Bronchial epithelial cell (primary cell): Measurements from ENCODE around the gene RGS19. TPM values are rescaled to one million over a fixed set of nuclear protein-coding genes. Genes with fewer than 3 reads are reported as not detected.

Source experiments
- DNase-seq: peaks from one replicate; pipeline ENCODE4 v3.0.0-alpha.2; 2010; ENCODE audit warnings: low read depth
- FAIRE-seq: peaks from 2 replicates; lab custom pipeline; 2011; peaks lifted over from hg19 to GRCh38; lab: Jason Lieb, UNC
- H3K27me3 ChIP-seq: 2 replicates; pipeline ENCODE4 v1.5.1; 2011; ENCODE audit warnings: low read length; ENCODE audit not compliant: control insufficient read depth, insufficient read depth
- H3K36me3 ChIP-seq: 2 replicates; pipeline ENCODE4 v1.5.1; 2011; ENCODE audit warnings: low read length; ENCODE audit not compliant: control insufficient read depth, insufficient read depth
- H3K4me3 ChIP-seq: 2 replicates; pipeline ENCODE4 v1.5.1; 2011; ENCODE audit warnings: mild to moderate bottlenecking, low read depth, low read length, control low read depth
- total RNA-seq: library from RNA; depleted of rRNA; stranded (reverse); fragments of >200 nt; gene quantifications from 2 replicates; pipeline ENCODE4 v1.2.1, GENCODE V29; 2014
- TF ChIP-seq, protein P1 (sequence below): IDR thresholded peaks from 2 replicates; pipeline ENCODE4 v1.5.1; 2011; ENCODE audit warnings: mild to moderate bottlenecking, moderate library complexity, low read length, control low read depth, inconsistent platforms; ENCODE audit not compliant: insufficient read depth, severe bottlenecking

Gene RGS19
- total RNA-seq, 1 donor from 2014 or later = 6.1 TPM

- Histone ChIP-seq H3K4me3 (no peak overlapping the region), H3K36me3 (peaks cover 47% of the 10 kb centered on the region), H3K27me3 (no peaks in the 10 kb centered on the region)
- DNase-seq (no peak), FAIRE-seq (no peak)
- TF ChIP-seq, protein P1, sequence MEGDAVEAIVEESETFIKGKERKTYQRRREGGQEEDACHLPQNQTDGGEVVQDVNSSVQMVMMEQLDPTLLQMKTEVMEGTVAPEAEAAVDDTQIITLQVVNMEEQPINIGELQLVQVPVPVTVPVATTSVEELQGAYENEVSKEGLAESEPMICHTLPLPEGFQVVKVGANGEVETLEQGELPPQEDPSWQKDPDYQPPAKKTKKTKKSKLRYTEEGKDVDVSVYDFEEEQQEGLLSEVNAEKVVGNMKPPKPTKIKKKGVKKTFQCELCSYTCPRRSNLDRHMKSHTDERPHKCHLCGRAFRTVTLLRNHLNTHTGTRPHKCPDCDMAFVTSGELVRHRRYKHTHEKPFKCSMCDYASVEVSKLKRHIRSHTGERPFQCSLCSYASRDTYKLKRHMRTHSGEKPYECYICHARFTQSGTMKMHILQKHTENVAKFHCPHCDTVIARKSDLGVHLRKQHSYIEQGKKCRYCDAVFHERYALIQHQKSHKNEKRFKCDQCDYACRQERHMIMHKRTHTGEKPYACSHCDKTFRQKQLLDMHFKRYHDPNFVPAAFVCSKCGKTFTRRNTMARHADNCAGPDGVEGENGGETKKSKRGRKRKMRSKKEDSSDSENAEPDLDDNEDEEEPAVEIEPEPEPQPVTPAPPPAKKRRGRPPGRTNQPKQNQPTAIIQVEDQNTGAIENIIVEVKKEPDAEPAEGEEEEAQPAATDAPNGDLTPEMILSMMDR = no peak
Measured at GRCh38 chr20:64025101-64025825, 54.1 kb downstream of the RGS19 start.

DNA sequence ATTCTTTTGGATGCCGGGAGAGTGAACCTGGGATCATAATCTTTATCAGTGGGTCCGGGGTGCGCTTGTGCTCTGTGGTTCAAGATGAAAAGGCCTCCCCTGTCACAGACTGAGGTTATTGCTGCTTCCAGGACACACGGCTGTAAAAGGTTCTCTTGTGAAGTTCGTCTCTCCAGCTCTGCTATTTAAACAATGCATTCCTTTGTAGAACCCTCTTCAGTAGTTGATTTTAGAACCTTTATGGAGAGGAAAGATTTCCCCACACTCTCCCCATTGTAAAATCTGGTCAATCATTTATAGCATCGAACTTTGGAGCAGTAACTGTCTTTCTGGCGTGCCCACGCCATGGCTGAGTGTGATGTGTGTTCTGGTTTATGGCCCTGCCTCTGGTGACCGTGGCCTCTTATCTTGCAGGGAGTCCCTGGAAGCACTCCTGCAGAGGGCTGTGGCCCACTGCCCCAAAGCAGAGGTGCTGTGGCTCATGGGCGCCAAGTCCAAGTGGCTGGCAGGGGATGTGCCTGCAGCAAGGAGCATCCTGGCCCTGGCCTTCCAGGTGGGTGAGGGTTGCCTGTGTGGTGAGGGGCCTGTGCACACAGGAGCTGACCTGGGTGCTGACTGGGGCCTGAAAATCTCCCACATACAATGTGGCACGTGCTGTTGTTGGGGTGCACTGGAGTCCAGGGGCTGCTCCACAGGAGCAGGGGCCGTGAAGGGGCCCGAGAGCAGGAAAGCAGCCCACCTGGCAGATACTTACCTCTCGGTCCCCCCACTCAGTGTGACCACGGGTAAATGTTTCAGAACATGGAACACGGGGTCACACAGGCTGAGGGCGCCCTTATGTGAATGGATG lies 55.0 kb downstream of the RGS19 start:
- peaks cover 44% of the 10 kb centered on the region for H3K36me3 ChIP-seq
- FAIRE-seq = no peak
- H3K4me3 ChIP-seq = no peak overlapping the region
- DNase-seq = no peak
- no peaks in the 10 kb centered on the region for H3K27me3 ChIP-seq
- TF ChIP-seq, protein P1 = no peak

DNA sequence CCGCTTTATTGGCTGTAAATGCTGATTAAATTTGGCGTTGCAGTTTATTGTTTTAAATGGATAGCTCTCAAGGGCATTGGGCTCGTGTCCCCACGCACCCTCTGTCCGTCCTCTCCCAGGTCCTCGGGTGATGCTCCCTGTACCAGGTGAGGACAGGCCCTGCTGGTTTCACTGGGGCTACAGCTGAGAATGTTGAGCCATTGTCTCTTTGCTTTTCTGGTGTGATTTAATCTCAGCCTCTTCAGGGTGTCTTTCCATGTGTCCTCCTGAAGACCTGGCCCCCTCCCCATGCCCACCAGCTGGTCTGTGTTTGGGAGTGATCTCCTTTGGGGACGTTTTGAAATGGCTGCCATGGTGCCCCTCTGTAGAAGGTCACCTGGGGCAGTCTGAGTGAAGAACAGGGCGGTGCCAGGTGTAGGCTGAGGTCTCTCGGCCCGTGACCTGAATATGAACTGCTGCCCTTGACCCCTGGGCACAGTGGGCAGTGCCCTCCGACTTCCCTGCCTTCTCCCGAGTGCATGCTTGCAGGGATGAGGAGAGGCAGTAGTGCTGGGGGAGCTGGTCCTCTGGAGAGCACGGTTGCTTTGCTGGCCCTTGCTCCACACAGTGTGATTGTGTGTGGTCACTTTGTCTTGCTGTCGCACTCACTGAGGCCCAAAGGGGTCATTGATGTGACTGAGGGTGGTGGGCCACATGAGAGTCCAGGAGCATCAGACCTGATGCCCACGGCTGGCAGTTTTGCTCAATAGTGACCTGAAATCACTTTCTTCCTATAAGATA lies 55.8 kb downstream of the RGS19 start:
- FAIRE-seq (no peak), DNase-seq (no peak)
- TF ChIP-seq, protein P1 = no peak
- Histone ChIP-seq H3K4me3 (no peak overlapping the region), H3K27me3 (no peaks in the 10 kb centered on the region), H3K36me3 (peaks cover 45% of the 10 kb centered on the region)

Other genes with a start within 250 kb of the RGS19 start
- gene ZBTB46, start 248.3 kb downstream of the RGS19 start, total RNA-seq = 0.53 and 2.0 TPM in 2 replicates
- gene ABHD16B, start 218.0 kb downstream of the RGS19 start, total RNA-seq = not detected in 2 replicates
- gene TPD52L2, start 214.2 kb downstream of the RGS19 start, total RNA-seq = 172 and 184 TPM in 2 replicates
- 120 and 121 TPM in 2 replicates for gene DNAJC5, start 184.4 kb downstream of the RGS19 start, total RNA-seq
- gene UCKL1, start 123.1 kb downstream of the RGS19 start, total RNA-seq = 16.8 and 19.0 TPM in 2 replicates
- 4.5 and 6.1 TPM in 2 replicates for gene ZNF512B, start 109.6 kb downstream of the RGS19 start, total RNA-seq
- 1.1 and 2.7 TPM in 2 replicates for gene SAMD10, start 99.9 kb downstream of the RGS19 start, total RNA-seq
- 41.0 and 48.4 TPM in 2 replicates for gene PRPF6, start 98.4 kb downstream of the RGS19 start, total RNA-seq
- 0.53 and 1.2 TPM in 2 replicates for gene C20orf204, start 43.3 kb downstream of the RGS19 start, total RNA-seq
- not detected in 2 replicates for gene SOX18, start 29.9 kb downstream of the RGS19 start, total RNA-seq
- gene TCEA2, start 16.3 kb downstream of the RGS19 start, total RNA-seq = 5.1 and 5.5 TPM in 2 replicates
- under 0.01 and 0.13 TPM in 2 replicates for gene OPRL1, start 564 bp upstream of the RGS19 start, total RNA-seq
- 0.13 TPM in 1 of 2 replicates, not detected in the other for gene LKAAEAR1, start 4.9 kb upstream of the RGS19 start, total RNA-seq
- not detected in 2 replicates for gene NPBWR2, start 28.0 kb upstream of the RGS19 start, total RNA-seq
- not detected in 2 replicates for gene MYT1, start 84.9 kb upstream of the RGS19 start, total RNA-seq
- gene PCMTD2, start 176.2 kb upstream of the RGS19 start, total RNA-seq = 19.0 and 26.9 TPM in 2 replicates